PFSK-1 (cell line): ENCODE results near the gene SHPK.

Experiments
- FOXP2 ChIP-seq: optimal IDR thresholded peaks from 2 replicates; pipeline ENCODE3; 2011; ENCODE audit warnings: borderline replicate concordance, control low read depth, inconsistent platforms; ENCODE audit not compliant: insufficient read depth; ENCODE audit errors: extremely low read length, extremely low read depth
- POLR2AphosphoS5 ChIP-seq: IDR thresholded peaks from 2 replicates; pipeline ENCODE4 v1.6.1; 2012; ENCODE audit warnings: low read depth, mild to moderate bottlenecking, control low read depth, low read length, moderate library complexity
- REST ChIP-seq, 2 experiments: IDR thresholded peaks; 2 replicates each; pipeline versions ENCODE4 v1.6.1 to v1.8.0; 2011 to 2012; ENCODE audit warnings: low read depth in 2 of 2, low read length in 2 of 2, control low read depth in 1 of 2, inconsistent platforms in 1 of 2, mild to moderate bottlenecking in 1 of 2, moderate library complexity in 1 of 2; ENCODE audit not compliant: insufficient read depth in 1 of 2
- SIN3A ChIP-seq: IDR thresholded peaks from 2 replicates; pipeline ENCODE4 v1.6.1; 2012; ENCODE audit warnings: mild to moderate bottlenecking, low read length, moderate library complexity, borderline replicate concordance; ENCODE audit not compliant: insufficient read depth
- TAF1 ChIP-seq: IDR thresholded peaks from 2 replicates; pipeline ENCODE4 v1.6.1; 2012; ENCODE audit warnings: low read length, control low read depth, borderline replicate concordance; ENCODE audit not compliant: insufficient read depth

The SHPK gene

DNA sequence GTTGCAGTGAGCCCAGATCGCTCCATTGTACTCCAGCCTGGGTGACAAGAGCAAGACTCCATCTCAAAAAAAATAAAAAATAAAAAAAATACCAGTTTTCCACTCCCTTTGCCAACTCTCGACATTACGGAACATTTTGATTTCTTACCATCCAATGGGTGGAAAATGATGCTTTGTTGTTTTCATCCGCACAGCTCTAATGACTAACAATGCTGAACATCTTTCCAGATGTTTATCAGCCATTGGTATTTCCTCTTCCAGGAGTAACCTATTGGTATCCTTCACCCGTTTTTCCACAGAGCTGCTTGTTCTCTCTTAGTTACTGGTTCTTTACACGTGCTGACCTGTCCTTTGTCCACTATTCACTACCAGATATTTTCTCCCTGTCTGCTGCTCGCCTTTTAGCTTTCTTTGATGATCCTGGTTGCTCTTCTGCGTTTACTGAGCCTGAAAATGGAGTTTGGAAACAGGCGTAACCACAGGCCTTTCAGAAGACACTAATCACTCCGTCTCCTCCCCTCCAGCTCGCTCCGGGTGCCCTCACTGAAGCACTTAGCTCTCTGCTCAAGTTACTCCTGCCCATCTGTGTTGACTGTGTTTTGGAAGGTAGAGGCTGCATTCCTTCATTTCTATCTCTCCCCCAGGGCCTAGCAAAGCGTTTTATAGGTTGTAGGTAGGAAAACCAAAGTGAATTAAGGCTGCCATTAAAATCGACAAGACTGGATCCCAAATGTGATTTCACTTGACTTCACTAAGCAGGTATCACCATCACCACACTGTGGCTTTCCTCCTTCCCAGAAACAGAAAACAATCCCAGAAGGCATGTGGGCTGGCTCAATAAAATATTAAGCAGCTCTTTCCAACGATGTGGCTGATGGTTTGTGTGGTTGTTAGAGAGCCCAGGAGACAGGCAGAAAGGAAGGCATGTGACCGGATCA lies 8.9 kb downstream of the SHPK start:
- TF ChIP-seq SIN3A = no peak
- TF ChIP-seq REST (IDR thresholded peaks at IDR 0.05; ENCODE audit: insufficient read depth in 1 of 2, low read depth in 2 of 2, low read length in 2 of 2) = no peak

DNA sequence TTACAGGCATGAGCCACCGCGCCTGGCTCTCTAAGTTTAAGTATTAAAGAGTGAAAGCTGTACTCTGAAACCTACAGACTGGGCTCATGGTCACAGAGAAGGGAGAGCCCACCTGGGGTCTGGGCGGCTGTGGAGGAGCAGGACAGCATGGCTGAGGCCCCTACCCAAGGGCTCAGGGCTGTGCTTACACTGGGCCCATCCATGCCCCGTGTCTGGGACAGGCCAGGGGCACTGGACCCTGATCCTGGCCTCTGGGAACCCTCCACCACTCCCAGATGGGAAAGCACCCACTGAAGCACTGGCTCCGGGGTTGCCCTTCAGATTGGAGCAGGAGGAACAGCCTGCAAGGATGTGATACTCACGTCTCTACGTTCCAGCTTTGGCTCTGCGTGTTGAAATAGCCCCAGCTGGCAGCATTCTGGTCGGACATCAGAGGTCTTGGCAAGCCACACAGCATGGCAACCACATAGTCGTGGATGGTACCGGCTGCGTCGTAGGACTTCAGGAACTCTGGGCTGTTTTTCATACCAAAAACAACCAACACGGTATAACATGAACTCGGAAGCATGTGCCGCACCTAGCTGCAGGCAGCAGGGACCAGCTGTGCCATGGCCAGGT lies 13.0 kb downstream of the SHPK start:
- TF ChIP-seq REST (IDR thresholded peaks at IDR 0.05; ENCODE audit: insufficient read depth in 1 of 2, low read depth in 2 of 2, low read length in 2 of 2) = no peak
- no peak for TF ChIP-seq TAF1

- TF ChIP-seq SIN3A (no peak), POLR2AphosphoS5 (no peak), FOXP2 (no peak), REST (IDR thresholded peaks at IDR 0.05; ENCODE audit: insufficient read depth in 1 of 2, low read depth in 2 of 2, low read length in 2 of 2) (no peak), TAF1 (no peak)
Measured at GRCh38 chr17:3621146-3621720, 14.8 kb downstream of the SHPK start.

DNA sequence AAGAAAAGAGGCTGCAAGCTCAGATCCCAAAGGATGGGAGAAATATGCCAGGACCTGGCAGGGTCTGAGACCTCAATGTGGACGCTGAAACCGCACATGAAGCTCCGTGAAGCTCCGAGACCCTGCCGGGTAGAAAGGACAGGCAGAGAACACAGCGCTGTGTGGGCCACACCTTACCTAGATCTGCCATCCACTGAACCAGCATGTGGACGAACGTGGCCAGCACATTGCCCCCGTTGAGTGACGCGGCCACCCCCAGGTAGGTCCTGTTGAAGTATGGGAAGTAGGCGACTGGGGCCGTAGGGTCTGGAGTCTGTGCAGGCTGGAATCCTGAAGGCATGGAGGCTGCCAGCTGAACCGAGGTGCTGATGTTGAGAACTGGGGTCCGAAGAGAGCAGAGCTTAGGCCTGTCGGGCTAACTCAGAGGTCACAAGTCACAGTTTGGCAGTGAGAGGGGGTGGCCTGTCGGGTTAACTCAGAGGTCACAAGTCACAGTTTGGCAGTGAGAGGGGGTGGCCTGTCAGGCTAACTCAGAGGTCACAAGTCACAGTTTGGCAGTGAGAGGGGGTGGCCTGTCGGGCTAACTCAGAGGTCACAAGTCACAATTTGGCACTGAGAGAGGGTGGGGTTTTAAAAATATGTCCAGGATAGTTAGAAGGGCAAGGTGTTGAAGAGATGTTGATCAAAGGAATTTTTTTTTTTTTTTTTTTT lies 20.7 kb downstream of the SHPK start:
- TF ChIP-seq POLR2AphosphoS5 = no peak
- TF ChIP-seq FOXP2 = no peak
- no peak for TF ChIP-seq TAF1
- TF ChIP-seq REST (IDR thresholded peaks at IDR 0.05; ENCODE audit: insufficient read depth in 1 of 2, low read depth in 2 of 2, low read length in 2 of 2) = no peak
- no peak for TF ChIP-seq SIN3A
